DMS 273 (cell line): ENCODE data around the gene DTYMK.

Experiments
- DNase-seq: peaks from one replicate; lab custom pipeline; 2025; ENCODE audit not compliant: unreplicated experiment; lab: John Stamatoyannopoulos, UW

Gene DTYMK

GRCh38 chr2:241649927-241650326 lies 36.7 kb downstream of the DTYMK start:
- DNase-seq = no peak

- DNase-seq = peak; percentile 88
These were observed 37.2 kb downstream of the DTYMK start for GRCh38 chr2:241649404-241649803.

- DNase-seq = no peak
These were observed 38.2 kb downstream of the DTYMK start for GRCh38 chr2:241648453-241648852.

GRCh38 chr2:241645915-241646645 lies 40.5 kb downstream of the DTYMK start:
- DNase-seq = no peak

- DNase-seq = no peak
These were observed 41.3 kb downstream of the DTYMK start for GRCh38 chr2:241645056-241645914.

- no peak for DNase-seq
These were observed 45.0 kb downstream of the DTYMK start for GRCh38 chr2:241641631-241642030.

GRCh38 chr2:241640165-241640795 lies 46.3 kb downstream of the DTYMK start:
- no peak for DNase-seq

- no peak for DNase-seq
These were observed 47.2 kb downstream of the DTYMK start for GRCh38 chr2:241639385-241639784.

- no peak for DNase-seq
These were observed 47.7 kb downstream of the DTYMK start for GRCh38 chr2:241638940-241639339.

- DNase-seq = peak; percentile 77
These were observed 48.6 kb downstream of the DTYMK start for GRCh38 chr2:241637795-241638660.

GRCh38 chr2:241637018-241637794 lies 49.4 kb downstream of the DTYMK start, which contains the start of the genes ATG4B and THAP4:
Gene ATG4B (plus strand): TSS chr2:241637693. CDS start chr2:241637715, 22 bp downstream.
Gene THAP4 (minus strand): TSS chr2:241637158. CDS start chr2:241637017, 141 bp downstream.
- DNase-seq = peak; percentile 94

GRCh38 chr2:241636182-241637017 lies 50.2 kb downstream of the DTYMK start:
- DNase-seq = peak; percentile 77

- peak; percentile 53 for DNase-seq
These were observed 50.9 kb downstream of the DTYMK start for GRCh38 chr2:241635756-241636155.

- DNase-seq = no peak
These were observed 53.1 kb downstream of the DTYMK start for GRCh38 chr2:241633561-241633960.

- no peak for DNase-seq
These were observed 53.9 kb downstream of the DTYMK start for GRCh38 chr2:241632478-241633325.

GRCh38 chr2:241629762-241630435 lies 56.7 kb downstream of the DTYMK start:
- DNase-seq = no peak

- DNase-seq = no peak
These were observed 58.9 kb downstream of the DTYMK start for GRCh38 chr2:241627675-241628074.
